Suppressor macrophage treated with lipopolysaccharide for 1 hour (primary cell): ENCODE measurements around the gene GALNT10.

Source experiments
- DNase-seq, 3 donors: peaks; one replicate each; pipeline ENCODE4 v3.0.0-alpha.2; 2020 to 2022

The GALNT10 gene

DNA sequence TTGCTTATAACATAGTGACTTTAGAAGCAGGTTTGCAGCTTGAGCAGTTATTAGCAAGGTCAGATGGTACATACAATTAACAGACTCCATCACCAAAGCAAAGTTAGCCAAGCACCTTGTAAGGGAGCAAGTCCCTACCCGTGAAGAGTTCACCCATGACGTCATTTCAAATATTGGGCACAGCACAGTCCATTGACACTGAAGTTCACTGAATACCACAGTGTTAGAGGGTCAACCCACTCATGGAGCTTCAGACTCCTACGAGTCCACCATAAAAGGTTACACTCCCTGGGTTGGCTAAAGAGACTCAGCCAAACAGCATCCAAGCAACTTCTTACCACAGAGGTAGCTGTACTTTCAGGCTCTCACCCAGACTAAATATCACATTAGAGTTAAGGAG is 77.5 kb downstream of the GALNT10 start:
- DNase-seq: no peak

DNA sequence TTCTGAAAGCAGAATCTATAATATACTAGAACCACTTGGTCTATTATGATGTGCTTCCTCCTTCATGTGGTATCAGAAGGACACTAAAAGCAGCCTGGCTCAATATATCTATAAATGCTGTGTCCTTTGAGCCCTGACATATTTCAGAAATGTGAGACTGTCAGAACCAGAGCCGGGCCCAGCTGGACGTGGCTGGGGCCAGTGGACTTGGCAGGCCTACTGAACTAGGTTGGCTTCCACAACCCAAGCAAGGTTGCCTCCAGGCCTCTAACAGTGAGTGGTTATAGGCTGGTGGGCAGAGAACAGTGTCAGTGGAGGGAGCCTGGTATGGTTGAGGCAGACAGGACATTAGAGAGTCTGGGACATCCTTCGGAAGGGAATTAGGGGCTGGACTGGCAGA is 78.9 kb downstream of the GALNT10 start:
- no peak for DNase-seq

DNA sequence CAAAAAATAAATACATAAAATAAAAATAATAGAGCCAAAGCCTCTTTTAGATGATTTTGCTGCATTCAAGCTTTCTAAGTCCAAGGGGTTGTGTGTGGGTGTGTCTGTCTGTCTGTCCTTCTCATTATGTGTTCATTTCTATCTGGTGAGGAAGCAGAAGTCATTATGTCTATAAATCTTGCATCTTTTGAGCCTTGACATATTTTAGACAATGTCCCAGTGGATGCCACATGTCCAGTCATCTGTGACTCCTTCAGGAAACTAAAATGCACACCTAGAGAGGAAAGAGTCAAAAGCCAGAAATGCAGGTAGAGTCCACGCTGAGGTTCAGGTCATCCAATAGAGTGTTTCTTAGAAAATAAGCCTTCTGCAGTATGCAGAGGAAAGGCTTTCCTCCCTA is 80.9 kb downstream of the GALNT10 start:
- no peak for DNase-seq

DNA sequence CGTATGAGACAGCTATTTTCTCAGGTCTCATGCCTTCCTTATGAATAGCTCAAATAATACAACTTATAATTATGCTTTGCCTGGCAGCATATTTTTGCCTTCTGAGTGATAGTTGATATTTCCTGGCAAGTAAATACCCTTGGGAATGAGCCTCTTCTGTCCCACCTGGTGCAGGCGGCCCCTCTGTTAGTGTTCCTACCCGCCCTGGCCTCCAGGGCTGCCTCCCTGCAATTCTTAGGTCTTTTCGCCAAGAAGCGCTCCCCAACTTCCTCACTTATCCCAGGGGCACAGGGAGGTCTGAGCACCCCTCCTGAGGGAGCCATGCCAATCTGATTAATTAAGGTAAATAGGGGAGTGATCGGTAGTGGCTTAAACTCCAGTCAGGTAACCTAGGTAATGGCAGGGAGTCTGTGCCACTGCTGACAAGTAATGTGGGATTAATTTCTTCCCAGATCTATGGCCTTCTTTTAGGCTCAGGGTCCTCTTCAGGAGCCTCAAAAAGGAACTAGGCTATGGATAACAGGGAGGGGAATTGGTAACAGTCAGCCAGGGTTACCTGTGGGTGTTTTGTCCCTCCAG is 81.5 kb downstream of the GALNT10 start:
- DNase-seq: no peak

DNA sequence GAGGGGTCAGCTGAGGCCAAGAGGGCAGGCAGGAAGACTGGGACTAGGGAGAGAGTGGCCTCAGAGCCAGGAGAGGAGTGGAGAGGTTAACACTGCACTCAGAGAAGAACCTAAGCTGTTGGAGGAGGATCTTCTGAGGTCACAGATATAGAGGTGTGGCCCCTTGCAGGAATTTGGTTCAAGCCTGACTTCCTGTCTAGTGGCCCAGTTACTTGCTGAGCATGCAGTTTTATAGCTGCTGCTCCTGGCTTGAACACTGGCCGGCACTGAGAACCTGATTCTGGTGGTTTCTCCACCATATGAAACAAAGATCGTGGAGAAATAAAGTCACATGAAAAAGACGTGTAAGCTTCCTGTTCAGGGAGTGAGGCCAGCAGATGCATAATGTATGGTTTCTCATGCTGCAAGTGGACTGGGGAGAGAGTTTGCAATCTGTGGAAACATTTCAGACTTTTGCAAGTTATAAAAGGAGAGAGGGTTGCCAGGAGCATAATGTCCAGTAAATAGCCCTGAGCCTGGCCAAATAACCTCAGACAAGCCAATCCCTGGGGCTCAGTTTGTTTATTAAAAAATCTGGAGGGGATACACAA is 82.6 kb downstream of the GALNT10 start:
- DNase-seq: peak in 2 of 3 donors; percentile 5 to 24

DNA sequence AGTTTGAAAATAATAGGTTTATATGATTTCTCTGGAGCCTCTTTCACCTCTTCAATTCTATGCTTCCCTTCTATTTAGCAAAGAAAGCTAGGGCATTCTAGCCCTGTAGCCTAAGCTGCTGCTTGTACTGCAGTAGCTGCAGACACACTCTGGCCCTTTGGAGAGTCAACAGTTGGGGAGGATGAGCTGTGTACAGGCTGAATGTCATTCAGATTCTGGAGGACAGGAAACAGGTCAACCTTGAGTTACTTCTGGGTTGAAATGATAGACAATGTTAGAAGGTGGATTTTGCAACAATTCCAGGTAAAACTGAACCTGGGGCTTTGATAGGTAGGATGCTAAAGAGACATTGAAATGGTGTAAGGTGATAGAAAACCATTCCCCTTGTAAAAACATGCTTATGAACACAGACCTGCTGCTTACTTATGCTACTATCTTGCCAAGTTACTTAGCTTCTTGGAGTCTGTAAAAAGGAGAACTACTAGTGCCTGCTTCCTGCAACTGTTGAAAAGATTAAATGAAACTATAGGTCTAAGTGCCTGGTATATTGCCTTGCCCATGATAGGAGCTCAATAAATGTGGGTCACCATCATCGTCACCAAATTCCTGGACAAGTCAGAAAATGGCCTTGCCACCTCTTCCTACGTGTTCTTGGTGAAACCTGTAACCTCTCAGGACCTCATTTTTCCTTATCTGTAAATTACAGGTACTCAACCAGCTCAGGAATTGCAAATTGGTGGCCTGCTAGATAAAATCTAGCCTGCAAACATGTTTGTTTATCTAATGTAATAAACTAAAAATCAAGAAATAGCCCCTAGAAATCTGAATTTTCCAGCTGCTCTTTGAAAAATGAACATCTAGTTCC is 83.7 kb downstream of the GALNT10 start:
- DNase-seq: peak in 2 of 3 donors; percentile 16 to 23

DNA sequence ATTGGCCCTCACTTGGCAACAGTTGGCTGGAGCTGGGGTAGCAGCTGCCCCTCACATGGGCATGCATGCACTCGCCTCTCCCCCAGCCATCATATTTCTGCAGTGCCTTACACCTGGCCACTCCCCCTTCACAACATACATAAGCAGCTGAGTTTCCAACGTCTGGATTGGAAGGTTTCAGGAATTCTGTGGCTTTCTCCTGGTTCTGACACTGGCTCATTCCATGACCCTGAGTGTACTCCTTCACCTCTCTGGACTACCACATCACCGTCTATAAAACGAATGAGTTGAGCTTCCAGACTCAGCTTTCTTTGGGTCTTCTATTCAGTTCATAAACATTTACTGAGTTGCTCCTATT is 84.3 kb downstream of the GALNT10 start:
- DNase-seq: no peak

DNA sequence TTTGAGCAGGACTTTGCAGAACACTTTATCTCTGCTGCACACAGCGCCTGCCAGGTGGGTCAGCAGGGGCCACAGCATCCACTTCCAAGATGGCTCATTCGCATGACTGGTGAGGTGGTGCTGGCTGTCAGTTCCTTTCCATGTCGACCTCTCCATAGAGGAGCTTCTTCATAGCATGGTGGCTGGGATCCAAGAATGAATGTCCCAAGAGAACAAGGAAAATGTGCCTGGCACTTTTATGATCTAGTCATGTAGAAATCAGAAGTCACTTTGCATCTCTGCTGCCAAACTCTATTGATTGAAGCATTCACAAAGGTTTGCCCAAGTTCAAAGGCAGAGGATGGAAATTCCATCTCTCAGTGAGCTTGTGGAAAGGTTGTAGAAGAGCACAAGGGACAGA is 85.0 kb downstream of the GALNT10 start:
- no peak for DNase-seq

DNA sequence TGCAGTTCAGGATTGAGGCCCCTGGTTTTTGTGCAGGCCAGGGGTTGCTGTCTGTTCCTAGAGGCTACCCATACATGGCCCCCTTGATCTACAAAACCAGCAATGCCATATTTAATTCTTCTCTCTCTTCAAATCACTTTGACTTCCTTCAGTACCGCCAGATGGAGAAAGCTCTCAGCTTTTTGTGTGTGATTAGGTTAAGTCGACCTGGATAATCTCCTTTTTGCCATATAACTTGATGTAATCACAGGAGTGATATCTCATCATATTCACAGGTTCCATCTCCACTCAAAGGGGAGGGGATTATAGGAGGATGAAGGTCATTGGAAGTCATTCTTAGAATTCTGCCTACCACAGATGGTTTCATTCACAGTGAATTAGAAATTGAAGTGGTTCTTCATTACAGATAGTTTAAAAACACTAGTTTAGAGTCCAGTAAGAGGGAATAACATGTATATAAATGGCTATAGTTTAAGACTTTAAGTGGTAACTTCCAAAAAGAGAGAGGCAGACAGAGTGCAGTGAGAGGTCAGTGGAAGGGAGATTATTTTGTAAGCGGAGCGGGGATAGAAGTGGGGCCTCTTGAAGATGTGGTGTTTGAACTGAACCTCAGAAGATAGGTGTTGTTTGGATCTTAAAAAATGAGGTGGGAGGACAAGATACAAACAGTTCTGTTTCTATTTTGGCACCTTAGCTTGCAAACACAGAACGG is 85.9 kb downstream of the GALNT10 start:
- no peak for DNase-seq

DNA sequence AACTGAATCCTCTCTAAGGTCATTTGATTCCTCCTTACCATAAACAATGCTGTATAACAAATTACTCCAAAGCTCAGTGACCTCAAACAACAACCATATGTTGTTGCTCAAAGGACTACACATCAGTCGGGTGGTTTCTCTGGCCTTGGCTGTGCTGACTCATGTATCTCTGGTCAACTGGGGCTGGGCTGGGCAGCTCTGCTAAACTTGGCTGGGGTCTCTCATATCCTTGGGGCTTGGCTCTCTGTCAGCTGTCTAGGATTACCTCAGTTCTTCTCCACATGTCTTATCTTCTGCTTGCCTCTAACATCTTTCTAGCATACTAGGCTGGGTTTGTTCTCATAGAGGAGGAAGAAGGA is 86.4 kb downstream of the GALNT10 start:
- no peak for DNase-seq

DNA sequence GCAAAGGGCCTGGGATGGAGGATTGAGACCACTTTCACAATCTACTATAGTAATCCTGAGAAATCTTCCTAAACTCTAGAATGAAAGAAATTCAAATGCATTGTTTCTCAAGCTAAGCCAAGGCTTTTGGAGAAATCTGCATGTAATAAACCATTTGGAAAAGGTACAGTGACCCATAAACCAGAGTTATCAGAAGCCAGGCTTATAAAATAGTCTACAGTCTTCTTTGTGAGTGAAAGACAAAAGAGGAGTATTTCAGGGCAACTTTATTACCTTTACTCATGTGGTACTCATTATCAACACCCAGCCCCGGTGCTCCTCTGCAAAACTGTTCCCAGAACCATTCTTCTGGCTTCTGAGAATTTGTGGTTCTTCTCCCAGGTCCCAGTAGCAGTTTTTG is 87.0 kb downstream of the GALNT10 start:
- no peak for DNase-seq

DNA sequence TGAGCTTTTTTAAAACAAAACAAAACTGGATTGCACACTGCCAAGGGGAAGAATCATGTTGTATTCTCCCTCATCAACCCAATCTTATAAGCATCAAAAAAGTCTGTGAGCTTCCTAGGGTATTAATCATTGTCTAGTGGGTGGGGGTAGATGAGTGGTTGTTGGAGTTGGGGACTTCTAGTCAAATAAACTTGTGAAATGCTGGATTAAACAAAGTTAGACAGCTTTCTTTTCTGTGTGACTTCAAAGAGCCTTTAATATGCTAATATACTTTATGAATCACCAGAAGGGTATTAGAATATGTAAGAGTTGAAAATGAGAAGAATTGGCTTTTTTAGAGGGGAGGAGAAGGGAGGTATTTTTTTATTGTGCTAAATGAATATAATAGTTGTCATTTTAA is 87.7 kb downstream of the GALNT10 start:
- peak in 2 of 3 donors; percentile 10 to 32 for DNase-seq

DNA sequence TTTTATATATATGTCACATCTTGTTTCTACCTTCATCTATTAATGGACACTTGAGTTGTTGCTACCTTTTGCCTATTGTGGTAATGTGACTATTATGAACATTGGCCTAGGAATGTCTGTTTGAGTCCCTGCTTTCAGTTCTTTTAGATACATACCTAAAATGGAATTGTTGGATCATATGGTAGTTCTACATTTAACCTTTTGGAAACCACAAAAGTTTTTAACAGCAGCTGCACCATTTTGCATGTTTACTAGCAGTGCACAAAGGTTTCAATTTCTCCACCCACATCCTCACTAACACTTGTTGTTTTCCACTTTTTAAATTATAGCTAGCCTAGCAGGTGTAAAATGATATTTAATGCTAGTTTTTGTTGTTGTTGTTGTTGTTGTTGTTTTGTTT is 88.4 kb downstream of the GALNT10 start:
- DNase-seq: no peak

DNA sequence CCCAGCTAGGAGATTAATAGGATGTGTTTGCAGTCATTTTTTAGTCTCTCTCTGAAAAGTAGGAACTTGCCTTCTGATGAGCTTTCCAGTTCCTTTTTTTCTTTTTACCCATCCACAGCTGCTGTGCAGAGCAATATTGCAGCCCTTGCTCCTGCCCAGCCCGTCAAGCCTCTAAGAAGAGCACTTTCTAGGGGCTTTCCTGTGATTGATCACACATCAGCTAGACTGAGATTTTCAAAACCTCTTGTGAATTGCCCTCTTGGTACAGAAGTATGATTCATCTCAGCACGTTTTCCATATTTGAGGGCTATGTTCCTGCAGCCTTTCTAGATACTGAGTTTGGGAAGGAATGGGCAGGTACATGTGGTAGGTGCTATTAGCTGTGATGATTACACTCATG is 93.9 kb downstream of the GALNT10 start:
- DNase-seq: peak; percentile 69 to 71 (median 69)

DNA sequence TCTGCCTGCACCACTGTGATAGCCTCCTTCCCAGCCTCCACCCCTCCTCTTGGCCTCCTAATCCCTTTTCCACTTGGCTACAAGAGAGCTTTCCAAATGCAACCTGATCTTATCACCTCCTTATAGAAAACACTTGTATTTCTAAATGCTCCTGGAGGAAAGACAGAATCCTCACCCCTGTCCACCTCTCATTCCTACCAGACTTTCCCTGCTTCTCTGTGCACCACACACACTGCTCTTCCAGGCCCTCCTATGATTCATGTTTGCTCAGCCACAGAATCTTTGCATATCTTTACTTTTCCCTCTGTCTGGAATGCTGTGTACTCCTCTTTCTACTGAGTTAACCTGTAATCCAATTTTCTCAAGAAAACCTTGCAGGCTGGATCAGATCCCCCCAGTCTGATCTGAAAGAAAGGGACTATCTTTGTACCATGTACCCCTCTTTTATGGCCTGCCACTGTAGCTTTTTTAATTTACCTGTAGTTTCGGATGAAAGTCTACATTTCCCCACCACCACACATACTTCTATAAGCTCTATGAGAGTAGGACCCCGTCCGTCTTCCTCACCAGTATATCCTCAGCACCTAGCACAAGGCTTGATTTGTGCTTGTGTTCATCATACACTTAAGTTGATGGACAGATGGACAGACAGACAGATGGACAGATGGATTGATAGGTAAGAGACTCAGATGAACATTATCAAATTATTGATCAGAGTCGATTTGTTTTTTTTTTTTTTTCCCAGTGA is 95.3 kb downstream of the GALNT10 start:
- no peak for DNase-seq

DNA sequence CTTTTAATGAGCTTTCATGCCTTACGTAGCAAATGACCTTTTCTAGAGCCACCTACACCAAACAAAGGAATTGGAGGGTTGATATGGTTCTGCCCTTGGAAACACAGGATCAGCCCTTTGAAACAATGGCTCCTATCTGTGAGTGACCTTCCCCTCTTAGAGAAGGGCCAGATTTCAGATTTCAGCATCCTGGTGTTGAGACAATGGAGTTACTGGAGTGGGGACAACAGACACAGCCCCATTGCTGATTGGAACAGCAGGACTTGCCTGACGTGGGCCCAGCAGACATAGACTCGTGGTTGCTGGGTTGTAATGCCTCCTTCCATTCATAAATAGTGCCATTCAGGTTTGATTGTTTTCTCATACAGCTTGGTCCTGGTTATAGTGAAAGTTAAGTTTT is 96.0 kb downstream of the GALNT10 start:
- no peak for DNase-seq

DNA sequence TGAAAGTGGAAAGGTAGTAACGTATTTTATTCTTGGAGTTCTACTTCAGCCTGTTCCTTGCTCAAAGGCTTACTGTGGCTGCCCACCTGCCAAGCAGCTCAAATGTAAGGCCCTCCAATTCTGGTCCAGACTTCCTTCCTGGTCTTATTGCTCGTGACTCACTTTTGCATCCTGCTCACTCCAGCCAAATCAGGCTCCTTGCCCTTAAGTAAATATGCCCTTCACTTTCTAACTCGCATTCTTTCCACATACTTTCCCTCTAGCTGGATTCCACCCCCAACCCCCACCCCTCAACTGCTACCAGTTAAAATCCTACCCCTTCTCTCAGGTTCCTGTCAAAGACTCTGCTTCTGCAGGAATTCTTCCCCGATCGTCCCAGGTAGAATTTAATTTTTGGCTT is 96.6 kb downstream of the GALNT10 start:
- DNase-seq: no peak

DNA sequence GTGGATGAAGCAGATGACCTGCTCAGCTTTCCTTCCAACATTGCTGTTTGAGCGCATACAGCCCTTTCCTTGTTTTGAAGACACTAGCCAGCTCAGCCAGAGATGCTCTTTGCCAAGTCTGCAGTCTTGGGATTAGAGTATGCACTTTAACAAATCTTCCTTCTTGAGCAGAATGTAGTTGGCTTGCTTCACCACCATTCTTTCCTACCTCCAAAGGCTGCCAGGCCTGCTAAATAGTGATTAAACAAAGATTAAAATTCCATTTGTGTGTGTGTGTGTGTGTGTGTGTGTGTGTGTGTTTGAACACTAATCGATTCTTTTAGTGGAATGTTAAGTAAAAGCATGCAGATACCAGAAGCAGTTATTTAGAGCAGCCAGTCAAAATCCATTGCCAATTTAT is 97.6 kb downstream of the GALNT10 start:
- no peak for DNase-seq

DNA sequence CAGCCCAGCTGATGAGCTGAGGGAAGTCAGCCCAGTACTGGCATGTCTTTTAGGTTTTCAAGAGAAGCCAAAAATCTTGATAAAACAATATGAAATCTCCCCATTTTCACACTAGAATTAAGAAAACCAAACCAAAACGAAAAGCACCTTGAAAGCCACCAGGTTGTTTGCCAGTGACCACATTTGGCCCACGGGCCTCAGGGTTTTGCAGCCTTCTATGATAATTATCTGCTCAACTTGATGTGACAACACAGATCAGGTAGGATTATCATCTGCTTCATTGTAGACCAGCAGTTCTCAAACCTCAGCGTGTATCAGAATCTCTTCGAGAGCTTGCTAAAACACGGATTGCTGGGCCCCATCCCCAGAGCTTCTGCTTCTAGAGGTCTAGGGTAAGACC is 101.4 kb downstream of the GALNT10 start:
- no peak for DNase-seq

DNA sequence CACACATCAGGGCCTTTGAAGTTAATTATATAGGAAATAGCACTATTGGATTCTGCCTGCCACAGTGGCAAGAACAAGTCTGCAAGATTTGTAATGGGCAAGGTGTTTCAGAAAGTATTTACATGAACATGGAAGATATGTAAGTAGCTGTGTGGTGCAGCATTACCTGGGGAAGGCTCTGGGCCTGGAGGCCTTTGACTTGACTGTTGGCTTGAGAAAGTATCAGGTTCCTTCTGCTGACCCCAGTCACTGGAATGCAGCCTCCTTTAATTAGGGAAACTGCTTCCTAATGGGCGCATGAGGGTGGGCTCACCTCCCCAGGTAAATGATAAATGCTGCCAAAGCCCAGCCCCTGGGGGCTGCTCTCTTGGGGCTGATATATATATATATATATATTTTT is 102.7 kb downstream of the GALNT10 start:
- DNase-seq: no peak

DNA sequence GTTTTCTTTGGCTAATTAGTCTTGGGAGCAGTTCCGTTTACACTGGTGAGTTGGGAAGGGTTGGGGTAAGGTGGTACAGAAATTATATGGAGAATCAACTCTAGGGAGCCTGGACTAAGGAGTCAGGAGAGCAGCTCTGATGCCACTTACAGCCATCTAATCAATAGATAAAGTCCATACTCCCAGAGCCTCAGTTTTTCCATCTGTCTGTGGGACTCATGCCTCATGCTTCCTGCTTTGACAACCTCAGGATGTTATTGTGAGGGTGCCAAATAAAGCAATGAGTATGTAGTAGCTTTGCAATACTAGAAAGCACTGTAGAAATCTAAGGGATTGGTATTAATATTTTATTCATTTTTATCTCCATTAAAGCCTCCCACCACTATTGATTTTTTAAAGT is 105.0 kb downstream of the GALNT10 start:
- DNase-seq: no peak

DNA sequence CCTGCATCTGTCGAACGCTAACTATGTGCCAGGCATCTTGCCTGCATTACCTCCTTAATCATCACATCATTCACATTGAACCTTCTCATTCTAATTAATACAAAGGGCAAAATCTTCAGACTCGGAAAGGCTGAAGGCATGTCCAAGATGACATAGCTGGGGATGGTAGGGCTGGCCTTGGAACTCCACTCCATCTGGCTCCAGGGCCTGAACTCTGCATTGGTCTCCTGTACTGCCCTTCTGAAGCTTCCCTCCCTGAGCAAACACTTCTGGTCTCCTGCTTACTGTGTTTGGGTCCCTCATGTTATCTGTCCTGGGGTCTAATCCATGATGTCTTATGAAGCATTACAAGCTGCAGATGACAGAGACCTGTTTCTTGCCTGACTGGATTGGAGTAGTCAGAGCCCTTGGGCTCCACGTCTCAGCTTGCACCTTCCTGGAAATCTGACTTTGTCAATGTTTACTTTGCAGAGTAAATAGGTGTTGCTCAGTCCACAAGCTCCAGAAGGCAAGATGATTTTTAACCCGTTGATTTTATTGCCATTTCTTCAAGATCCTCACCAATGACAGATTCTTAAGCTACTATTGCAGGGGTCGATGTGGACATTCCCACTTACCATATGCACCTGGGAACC is 106.1 kb downstream of the GALNT10 start:
- DNase-seq: no peak

DNA sequence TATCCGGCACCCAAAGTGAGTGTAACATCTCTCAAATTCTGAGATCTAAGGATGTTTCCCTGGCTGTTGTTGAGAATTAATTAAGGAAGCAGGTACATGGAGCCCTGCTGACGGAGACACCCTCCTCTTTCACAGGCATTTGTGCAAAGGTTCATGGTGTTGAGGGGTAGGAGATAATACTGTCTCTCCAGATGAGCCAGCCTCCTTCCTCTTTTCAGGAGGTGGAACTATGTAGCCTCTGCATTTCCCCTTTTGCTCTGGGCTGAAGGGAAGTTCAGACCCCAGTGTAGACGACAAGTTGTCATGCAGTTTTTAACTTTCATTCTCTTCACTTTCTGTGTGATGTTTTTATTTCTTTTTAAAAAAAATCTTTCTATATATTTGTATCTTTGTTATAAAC is 107.5 kb downstream of the GALNT10 start:
- peak; percentile 66 to 72 (median 66) for DNase-seq
